Fibroblast of the conjunctiva (primary cell): ENCODE measurements around the gene MPHOSPH8.
"Not testable (repeated sequence)": the region's sequence is repeated elsewhere in the genome, so short reads cannot be mapped to it uniquely, and the experiment has no call there.

Experiments
- DNase-seq: peaks from one replicate; pipeline ENCODE4 v3.0.0-alpha.2; 2010; ENCODE audit warnings: low read depth

Gene MPHOSPH8

DNA sequence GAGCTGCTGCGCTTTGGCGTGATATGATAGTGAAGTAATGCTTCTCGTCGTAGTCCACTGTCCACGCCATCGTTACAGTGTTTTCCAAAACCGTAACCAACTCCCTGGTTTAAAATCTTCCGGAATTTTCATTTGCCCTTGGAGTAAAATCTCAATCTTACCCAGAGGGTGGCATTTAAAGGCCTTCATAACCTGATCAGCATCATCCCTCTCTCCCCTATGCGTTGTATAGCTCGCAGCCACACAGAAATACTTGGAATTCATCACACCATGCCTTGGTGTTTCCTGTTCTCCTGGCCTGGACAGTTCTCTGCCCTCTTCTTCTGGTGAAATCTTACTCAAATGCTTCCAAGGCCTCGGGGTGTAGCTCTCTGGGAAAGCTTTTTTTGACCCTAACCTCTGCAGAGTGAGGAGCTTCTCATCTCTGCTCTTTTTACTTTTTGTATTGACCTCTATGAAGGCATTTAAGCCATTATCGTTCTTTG is 839 bp downstream of the MPHOSPH8 start:
- DNase-seq = no peak

DNA sequence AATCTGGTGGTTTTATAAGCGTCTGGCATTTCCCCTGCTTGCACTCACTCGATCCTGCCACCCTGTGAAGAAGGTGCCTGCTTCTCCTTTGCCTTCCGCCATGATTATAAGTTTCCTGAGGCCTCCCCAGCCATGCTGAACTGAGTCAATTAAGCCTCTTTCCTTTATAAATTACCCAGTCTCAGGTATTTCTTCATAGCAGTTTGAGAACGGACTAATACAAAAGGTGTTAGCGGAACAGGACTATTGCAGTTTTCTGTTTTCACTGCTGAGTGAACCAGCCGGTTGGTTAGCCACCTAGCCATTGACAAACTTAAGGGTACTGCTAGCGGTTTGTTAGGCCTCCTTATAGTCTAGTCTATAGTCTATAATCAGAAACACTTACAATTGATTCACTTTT is 2.5 kb downstream of the MPHOSPH8 start:
- not testable (repeated sequence) for DNase-seq

DNA sequence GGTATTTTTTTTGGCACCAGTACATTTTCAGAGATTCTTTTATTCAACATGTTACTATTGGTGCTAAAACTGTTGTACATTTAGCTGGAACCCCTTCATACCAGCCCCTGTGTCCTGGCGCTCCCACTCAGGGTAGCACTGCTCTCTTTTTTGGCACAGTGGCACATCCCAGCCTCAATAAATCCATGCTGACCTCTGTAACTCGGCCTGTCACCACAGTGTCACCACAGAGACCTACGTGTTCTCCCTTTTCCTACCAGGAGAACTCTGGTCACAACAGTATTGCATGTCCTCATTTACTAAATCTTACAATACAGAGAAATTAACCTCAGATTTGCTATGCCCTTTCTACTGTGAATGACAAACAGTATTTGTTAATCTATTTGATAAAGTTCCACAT is 10.2 kb downstream of the MPHOSPH8 start:
- no peak for DNase-seq

DNA sequence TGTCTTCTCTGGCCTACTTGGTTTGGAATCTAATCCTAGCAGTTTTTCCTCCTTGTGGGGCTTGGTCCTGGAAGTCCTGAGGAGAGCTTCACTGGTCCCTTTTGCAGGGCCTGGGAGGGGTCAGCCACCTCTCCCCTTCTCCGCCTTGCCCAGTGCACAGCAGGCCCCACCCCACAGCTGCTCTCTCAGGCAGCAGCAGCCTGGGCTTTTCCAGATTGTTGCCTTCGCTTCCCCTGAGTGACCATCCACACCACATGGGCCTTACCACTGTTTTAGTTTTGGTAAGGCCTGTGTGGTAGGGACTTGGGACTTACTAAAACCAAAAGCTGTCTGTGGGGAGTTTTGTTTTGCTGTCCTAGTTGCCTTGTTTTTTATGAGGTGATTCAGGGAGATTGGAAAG is 11.5 kb downstream of the MPHOSPH8 start:
- DNase-seq = no peak

DNA sequence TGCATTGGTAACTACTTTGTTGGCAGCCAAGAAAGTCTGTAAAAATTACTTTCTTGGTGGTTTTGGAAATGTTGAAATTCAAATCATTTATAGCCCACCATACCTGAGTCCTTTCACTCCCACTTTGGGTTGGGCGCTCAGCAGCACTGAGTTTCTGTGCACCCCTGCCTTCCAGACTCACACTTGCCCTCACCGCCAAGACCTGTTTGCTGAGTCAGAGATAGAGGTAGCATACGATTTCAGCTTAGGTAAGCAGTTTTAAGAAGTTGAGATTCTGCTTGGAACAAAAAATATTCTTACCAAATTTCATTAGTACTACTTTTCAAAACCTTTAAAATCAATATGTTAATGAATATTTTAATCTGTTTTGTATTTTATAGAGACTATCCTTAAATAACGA is 12.6 kb downstream of the MPHOSPH8 start:
- no peak for DNase-seq

DNA sequence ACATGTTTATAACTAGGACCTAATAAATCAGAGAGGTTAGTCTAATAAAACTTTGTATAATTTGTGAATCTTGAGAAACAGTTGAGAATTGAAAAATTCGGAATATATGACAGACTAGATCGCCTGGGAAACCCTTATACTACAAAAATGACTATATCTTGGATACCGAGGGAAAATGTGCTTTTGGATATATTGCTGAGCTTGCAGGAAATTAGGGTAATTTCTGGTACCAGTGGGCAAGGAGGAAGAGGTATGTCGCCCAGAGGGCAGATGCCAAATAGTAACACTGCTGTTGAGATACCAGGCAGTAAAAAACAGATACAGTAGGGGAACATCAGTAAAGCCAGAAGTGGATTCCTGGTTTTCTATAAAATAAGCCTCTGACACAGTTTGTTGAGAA is 17.3 kb downstream of the MPHOSPH8 start:
- DNase-seq = no peak

DNA sequence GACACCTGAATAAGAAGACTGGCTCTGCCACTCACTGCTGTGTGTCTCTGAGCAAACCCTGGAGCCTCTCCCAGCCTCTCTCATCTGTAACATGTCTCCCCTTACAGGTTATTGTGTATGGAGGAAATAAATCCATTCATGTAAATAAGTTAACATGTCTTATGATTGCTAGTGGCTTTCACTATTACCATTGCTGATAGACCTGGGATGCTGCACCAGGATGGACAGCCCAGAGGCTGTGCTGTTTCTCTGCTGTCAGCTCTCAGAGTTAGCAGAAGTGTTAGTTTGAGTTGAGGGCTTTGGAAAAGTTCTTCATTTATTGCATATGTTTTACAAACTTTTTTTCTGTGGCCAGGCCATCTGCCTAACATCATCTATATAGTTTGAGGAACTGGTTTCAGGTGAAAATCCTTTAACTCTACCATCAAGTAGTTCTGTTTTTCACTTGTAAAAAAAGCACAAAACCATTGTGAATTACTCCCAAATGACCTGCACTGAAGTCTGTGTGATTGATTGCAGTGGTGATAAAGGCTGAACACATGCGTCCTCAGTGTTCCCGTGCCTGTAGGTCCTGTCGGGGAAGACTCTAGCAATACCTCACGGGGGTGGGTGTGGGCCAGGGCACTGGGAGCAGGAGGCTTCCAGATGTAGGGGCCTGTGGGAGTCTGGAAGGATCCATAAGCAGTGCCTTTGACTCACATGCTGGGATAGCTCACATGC is 24.6 kb downstream of the MPHOSPH8 start:
- no peak for DNase-seq

DNA sequence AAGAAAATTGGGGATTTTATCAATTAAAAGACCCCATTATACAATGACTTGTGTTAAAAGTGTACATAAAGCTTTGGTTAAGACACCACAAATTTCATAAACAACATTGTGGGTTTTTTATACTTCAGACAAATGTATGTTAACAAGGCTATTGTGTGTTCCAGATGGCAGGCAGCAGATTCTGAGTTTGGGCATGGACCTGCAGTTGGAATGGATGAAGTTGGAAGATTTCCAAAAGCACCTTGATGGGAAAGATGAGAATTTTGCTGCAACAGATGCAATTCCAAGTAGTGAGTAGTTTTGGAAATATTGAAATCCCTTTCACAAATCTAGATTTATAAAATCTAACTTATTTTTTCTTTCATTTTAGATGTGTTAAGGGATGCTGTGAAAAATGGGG is 25.4 kb downstream of the MPHOSPH8 start:
- no peak for DNase-seq

DNA sequence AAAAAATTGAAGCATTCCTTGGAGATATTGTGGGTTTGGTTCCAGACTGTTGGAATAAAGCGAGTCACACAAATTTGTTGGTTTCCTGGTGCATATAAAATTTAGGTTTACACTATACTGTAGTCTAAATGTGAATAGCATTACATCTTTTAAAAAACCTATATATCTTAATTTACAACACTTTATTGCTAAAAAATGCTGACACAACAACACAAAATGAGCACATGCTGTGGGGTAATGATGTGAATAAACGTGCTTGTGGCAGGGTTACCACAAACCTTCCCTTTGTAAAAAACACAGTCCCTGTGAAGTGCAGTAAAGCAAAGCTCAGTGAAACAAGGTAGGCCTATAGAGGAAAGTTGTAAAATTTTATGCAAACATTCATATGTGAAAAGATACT is 27.7 kb downstream of the MPHOSPH8 start:
- no peak for DNase-seq

DNA sequence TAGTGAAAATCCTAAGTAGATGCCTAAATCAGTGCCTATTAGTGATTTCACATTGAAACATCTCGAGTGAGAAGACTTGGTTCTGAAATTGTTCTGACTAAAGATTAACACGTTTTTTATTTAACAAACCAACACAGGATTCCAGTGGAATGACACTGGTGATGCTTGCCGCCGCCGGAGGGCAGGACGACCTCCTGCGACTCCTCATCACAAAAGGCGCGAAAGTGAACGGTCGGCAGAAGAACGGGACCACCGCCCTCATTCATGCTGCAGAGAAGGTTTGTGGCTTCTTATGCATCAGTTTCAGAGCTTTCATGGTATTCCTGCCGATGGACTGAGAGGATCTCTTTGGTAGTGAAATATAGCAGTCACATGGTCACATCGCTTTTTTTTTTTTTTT is 28.1 kb downstream of the MPHOSPH8 start:
- DNase-seq = no peak

DNA sequence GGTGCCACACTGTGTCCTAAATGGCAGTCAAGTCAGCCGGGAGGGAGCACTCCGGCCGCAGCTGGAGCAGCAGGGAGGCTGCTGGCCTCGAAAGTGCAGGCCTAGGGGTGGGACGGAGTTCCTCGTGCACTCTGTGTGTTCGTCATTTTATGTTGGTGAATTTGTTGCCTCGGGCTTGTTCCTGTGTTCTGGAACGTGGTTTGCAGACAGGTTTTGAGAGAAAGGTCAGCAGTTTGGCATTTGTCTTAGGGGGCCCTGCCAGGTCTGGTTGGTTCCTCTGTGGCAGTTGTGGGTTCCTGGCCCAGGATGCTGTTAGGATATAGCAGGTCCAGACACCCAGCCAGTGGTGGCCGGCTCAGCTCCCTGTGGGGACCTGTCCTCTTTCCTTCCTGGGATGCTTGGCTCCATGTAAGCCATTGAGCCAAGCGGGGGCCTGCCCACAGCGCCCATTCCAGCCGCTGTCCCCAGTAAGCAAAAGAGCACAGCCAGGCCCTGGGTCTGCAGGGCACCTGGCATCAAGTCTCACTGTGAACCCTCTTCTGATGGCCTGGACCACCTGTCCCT is 30.0 kb downstream of the MPHOSPH8 start:
- DNase-seq = no peak

DNA sequence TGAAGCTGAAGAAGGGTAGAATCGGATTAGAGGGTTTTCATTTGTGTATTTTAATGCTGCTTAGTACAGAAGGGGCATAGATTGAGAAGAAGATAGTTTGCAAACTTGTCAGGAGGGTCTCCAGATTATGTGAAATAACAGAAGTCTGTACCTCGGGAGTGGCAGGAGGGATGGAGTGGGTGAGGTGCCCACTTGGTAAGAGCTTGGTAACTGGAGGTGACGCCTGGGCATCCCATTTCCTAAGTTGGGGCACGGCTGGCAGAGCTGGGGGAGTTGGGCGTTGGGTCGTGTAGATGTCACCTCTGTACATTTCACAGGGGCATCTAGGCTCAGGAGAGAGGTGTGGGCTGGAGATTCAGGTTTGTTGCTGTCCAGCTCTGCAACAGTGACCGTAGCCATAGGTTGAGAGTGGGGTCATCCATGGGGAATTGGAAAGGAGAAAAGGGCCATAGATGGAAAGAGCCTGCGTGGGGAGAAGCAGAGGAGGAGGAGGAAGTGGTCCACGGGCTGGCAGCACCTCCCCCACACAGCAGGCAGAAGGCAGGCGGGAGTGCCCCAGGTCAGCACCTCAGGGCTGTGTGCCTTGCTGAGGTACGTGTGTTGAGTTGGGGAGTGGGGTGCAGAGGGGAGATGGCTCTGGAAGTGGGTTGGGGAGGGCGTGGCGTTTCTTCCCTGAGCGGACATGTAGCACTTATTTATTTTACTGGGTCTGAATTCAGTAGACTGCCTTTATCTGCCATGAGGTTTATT is 31.2 kb downstream of the MPHOSPH8 start:
- DNase-seq = no peak

DNA sequence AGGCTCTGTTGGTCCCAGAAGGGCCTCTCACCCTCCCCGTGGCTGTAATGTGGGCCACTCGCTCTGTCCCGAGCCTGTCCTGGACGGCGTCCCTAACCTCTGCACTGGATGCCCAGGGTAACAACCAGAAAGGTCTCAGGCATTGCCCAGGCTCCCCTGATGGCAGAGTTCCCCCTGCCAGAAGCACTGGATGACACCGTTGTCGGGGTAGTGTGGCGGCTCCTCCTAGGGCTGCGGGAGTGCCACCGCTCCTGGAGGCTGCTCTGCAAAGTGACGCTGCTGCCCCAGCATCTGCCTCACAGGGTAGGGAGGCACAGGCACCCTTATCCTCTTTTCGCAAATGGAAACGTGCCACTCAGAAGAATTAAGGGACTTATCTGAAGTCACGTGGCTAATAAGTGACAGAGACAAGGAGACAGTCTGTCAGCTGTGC is 32.0 kb downstream of the MPHOSPH8 start:
- no peak for DNase-seq

DNA sequence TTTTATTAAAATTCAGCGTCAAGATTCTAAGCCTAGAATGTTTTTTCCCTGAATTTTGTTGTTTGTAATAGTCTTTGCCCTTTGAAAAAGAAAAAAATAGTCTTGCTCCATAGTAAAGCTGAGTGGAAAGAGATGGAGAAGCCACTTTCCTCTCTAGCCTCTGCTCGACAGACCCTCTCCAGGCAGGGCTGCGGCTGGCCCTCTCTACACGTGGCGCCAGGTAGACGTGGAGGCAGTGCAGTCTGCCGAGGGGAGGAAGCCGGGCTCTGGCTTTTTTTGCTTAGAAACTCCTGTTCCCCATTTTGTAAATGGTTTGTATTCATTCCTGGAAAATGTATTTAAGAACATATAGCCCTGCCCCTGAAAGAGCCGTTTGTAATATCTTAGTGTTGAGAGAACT is 35.3 kb downstream of the MPHOSPH8 start:
- DNase-seq = no peak

DNA sequence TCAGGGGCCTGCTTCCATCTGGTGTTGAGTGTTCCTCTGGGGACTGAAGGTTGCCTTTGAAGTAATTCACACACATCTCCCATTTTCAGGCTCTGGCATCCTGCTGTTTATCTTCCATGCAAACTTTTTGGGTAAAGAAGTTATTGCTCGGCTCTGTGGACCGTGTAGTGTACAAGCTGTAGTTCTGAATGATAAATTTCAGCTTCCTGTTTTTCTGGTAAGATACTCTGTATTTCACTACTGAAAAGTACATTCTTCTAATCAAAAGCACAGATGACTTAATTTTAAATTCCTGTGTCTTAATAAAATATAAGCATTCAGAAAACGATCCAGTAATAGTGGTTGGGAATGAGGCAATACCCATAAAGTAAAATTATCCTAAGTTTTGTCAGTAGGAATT is 36.7 kb downstream of the MPHOSPH8 start:
- no peak for DNase-seq

DNA sequence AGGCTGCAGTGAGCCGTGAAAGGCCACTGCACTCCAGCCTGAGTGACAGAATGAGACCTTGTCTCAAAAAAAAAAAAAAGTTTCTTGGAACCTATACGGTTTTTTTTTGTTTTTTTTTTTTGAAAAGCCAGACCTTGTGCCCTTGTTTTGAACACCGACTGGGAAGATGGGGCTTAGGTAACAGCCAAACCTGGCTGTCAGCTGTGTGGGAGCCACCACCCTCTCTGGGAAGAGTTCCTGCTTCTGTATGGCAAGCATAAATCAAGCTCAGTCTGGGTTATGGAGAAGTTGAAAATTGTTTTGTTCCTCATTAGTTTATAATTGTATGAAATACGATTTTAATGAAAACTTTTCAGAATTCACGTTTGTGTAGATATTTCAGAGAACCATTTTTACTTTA is 39.5 kb downstream of the MPHOSPH8 start:
- no peak for DNase-seq

DNA sequence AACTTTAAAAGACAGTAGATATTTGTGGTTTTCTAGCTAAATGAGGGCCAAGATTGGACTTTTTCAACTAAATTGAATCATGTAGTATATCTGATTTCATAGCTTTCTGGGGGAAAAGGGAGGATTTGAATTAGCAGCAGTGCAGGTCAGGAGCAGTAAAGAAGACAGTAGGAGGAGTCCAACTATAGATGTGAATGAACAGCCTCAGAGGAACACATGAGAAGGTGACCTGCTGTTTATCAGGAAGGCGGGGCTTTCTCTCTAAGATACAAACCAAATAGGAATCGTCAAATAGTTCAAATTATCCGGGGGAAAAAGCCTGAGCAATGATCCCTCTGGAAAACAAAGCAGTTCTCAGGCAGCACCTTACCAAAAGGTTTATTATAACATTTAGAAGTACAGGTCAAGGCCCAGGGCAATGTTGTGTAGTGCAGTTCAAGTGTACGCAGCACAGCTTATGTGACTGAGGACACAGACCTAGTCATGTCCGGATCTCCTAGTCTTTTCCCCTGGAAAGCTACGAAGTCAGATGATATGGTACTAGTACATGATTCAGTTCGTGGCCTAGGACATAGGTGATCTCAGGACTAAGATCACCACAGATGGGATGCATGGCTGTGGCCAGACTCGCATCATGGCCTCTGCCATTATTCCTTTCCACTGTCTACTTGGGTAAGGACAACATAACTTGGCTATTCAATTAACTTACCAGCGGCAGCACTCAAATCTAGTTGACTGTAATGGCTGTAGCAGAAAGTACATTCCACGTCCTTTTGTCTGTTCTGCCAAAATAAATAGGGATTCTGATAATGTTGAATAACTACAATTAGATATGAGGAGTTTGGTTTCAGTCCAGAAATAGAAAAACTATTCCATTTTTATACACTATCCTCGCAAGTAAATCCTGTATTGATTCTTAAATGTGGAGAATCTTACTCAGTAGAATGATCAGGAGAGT is 40.3 kb downstream of the MPHOSPH8 start:
- no peak for DNase-seq

DNA sequence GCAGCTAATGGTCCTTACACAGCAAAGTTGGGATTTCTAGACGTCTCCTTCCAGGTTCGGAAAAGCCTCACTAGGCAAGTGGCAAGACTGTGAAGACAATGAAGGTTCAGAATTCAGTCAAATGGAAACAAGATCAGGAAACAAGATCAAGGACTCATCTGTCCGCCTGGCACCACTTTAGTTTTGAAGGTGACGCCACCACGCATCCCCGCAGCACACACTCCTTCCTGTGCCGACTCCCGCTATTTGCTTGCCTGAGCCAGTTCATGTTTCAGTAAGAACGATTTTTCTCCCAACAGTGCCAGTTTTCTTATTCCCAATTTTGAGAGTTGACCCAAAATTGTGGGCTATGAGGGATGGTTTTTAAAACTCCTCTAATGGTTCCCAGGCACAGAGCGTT is 41.4 kb downstream of the MPHOSPH8 start:
- DNase-seq = no peak

DNA sequence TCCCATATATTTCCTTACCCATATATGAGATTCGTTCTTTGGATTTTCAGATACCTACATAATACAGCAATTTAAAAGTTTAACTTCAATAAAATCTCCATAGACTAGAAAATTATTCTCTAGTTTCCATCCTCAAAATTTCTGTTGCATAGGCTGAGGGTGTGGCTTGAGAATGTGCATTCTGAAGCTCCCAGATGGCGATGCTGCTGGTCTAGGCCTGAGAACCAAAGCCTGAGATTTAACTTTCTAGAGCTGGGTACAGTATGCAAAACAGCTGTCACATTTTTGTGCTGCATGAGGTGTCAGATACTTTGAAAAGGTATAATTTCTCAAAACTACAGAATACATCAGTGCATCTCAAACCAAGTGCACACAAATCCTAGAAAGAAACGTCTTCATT is 42.7 kb downstream of the MPHOSPH8 start:
- DNase-seq = no peak

DNA sequence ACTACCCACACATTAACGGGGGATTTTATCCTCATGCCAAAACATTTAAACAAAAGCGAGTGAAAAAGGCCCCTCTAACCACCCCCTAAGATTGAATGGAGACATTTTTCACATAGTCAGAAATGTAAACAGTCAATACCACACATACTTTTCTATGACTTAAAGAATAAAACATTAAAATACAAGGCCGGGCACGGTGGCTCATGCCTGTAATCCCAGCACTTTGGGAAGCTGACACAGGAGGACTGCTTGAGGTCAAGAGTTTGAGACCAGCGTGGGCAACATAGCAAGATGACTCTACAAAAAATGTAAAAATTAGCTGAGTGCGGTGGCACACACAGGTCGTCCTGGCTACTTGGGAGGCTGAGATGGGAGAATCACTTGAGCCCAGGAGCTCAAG is 47.3 kb downstream of the MPHOSPH8 start:
- peak; percentile 6 for DNase-seq

DNA sequence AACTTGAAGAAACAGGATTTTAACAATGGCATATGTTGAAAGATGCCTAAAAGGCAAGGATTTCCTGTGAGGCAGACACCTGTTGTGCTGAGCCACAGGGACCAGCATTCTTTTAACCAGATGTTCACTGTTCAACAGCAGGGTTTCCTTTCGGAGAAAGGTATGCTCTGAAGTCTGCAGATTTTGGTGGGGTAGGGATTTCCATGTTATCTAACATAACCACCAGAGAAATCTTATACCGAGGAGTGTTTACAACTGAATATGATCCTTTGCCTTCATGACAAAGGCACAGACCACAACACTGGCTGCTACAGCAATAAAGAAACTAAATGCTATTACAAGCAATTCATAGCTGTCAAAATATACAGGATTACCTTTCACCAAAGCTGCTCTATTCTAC is 48.1 kb downstream of the MPHOSPH8 start:
- no peak for DNase-seq

DNA sequence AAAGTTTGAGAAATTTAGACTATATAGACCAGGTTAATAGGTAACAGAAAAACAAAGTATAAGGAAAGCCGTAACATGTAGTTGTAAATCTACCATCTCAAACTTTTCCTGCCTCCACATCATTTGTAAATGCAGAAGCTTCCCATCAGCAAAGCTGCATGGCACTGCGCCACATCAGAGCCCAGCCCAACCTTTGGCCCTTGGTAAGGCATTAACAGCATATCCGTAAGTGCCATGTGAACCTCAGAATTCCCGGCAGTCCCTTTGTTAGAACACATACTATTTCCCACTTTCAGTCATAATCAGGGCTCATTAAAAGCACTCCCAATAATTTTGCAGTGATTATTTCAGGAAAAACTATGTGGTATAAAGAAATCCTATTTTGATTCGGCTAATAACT is 51.6 kb downstream of the MPHOSPH8 start:
- no peak for DNase-seq
